Measurements from ENCODE around the gene CRY2.

DNA sequence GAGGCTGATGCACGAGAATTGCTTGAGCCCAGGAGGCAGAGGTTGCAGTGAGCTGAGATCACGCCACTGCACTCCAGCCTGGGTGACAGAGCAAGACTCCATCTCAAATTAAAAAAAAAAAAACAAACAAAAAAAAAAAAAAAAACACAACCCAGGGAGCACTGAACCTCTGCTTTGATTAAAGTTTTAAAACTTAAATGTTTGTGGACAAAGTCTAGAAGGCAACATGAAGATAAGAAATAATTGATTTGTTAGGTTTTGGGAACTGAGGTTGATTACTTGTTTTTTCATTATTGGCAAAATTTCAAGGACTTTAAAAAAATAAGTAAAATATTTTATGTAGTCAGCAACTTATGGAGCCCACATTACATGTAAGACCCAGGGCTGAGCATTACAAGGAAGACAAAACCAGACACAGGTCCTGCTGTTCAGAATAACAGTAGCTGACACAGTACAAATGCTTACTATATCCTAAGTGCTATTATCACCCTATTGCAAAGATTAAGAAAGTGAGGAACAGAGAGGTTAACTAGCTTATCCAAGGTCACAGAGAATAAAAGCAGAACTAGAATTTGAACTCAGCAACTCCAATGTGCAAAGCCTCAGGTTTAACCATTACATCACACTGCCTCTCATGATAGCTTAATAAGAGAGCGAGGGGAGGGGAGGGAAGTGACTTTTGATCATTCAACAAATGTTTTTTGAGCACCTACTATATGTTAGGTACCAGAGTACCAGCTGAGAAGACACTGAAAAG lies 2.3 kb upstream of the CRY2 start:
- TF ChIP-seq POLR2A (IDR thresholded peaks at IDR 0.05), result no peak
- no peak for TF ChIP-seq CTCF (IDR thresholded peaks at IDR 0.05)
